ENCODE results near the gene ZNF593. TPM values are rescaled to one million over a fixed set of nuclear protein-coding genes. Genes with fewer than 3 reads are reported as not detected.

The ZNF593 gene
- polyA plus RNA-seq, 1 donor, result 21.5 TPM

DNA sequence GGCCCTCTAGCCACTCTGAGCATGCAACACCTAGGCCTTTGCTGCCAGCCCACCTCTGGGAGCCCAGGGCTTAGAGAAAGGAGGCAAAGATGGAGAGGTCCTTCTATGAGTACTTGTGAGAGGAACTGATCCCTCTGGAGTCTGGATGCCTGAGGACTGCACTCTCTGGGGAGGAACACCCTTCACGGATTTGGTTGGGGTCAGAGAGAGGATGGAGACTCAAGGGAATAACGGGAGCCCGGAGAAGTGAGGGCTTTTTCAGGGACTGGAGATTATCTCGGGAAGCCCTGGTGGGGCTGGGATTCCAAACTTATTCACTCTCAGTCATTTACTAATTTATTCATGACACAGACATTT, 532 bp upstream of the ZNF593 start:
- DNase-seq (ENCODE audit: low read depth), result no peak

DNA sequence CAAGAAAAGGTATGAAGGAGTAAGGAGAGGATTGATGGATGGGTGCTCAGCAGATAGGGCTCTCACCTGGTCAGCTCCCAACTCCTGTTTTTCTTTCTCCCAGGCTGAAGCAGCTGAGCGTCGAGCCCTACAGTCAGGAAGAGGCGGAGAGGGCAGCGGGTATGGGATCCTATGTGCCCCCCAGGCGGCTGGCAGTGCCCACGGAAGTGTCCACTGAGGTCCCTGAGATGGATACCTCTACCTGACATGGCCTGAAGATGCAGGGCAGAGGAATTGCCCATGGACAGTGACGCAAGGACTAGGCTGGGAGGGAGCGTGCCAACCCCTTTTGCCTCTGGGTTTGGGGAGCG, 739 bp downstream of the ZNF593 start:
- no peak for DNase-seq (ENCODE audit: low read depth)

DNA sequence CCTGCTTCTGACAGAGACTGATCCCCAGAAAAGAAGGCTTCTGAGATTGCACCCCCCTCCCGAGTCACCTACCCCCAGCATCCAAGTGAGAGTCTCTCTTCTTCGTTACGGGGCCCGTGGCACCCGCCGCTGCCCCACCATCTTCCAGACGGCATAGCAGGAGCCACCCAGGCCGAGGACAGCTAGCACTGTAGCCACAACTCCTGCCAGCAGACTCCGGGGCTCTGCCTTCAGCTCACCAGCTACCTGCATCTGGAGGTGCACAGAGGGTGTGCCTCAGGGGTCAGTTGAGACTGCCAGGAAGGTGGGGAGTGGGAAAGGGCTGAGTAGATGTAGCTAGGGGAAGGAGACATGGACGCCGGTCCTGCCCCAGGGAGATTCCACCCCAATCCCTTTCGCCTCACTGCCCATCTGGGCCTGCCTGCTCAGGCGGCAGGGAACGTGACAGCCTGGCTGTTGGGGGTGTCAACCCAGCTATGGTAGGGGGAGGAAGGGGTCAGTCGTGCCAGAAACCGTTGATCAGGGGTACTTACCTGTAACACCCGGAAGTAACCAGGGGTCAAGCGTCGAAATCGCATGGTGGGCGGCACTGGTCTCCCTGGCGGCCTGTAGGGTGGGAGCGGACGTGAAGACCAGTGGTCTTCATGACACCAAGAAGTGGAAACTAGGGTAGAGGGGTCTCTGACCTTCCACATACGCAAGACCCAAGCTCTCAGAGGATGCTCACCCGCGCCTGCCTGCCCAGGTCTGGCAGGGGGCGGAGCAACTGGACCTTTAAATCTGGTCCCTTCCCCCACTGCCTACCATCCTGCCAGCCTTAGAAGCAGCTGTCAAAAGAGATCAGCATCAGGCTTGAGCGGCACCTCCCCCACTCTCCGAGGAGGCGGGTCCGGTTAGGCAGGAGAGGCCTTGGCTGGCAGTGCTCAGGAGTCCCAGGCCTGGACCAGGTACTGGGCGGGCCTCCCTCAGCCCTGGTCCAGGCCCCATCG, 1.7 kb downstream of the ZNF593 start, which contains the start of gene ZNF593OS:
Gene ZNF593OS (minus strand): TSS at position 749 of the 989 bp plus-strand sequence. CDS start 171 bp downstream, at position 578.
- DNase-seq (ENCODE audit: low read depth), result no peak

DNA sequence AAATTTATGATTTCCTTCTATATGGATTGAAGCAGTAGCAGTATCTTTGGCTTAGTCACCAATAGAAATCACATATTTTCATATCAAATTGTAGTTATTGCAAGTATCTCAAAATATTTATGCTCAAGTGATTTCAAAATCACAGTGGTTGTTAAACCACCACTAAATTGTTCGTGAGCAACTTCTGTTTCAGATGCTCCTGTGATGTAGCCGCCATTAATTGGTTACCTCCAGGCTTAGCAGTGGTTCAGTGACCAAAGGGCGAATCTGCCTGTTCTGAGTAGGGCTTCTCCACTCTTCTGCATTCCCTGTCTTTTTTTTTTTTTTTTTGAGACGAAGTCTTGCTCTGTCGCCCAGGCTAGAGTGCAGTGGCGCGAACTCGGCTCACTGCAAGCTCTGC, 5.6 kb downstream of the ZNF593 start:
- no peak for DNase-seq (ENCODE audit: low read depth)

DNA sequence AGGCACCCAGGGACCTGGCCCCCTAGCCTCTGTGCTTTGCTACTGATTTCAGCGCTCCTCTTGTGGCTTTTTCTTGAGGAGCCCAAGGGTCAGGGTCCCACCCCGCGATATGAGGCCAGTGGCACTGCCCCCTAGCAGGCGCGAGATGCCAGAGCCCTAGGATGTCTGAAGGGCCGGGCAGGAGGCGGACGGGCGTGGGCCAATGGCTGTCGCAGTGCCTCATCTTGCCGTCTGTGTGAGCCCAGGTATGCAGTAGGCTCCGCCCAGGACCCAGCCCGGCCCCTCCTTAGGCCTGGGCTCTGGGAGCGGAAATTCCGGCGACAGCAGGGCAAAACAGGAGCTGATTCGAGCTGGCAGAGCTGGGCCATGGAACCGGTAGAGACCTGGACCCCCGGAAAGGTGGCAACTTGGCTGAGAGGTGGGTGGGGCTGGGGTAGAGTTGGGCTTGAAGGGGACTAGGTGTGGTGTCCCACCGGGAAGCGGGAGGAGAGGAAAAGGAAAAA, 7.5 kb downstream of the ZNF593 start, which contains the start of gene CNKSR1:
Gene CNKSR1 (plus strand): TSS at position 310 of the 503 bp plus-strand sequence. CDS start 57 bp downstream, at position 367.
- no peak for DNase-seq (ENCODE audit: low read depth)

DNA sequence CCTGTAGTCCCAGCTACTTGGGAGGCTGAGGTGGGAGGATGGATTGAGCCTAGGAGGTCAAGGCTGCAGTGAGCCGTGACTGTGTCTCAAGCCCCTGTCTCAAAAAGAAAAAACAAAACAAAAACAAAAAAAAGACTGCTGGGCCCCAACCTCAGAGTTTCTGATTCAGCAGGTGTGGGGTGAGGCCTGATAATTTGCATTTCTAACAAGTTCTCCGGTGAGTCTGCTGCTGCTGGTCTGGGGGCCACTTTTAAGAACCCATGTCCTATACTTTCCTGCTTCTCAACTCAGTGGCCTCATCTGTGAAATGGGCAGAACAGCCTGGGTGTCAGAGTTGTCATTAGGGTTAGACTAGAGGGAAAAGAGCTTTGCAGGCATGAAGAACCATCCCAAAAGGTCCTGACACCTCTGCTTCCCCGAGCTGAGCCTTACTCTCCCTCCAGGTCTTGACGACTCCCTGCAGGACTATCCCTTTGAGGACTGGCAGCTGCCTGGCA, 10.3 kb downstream of the ZNF593 start:
- no peak for DNase-seq (ENCODE audit: low read depth)

DNA sequence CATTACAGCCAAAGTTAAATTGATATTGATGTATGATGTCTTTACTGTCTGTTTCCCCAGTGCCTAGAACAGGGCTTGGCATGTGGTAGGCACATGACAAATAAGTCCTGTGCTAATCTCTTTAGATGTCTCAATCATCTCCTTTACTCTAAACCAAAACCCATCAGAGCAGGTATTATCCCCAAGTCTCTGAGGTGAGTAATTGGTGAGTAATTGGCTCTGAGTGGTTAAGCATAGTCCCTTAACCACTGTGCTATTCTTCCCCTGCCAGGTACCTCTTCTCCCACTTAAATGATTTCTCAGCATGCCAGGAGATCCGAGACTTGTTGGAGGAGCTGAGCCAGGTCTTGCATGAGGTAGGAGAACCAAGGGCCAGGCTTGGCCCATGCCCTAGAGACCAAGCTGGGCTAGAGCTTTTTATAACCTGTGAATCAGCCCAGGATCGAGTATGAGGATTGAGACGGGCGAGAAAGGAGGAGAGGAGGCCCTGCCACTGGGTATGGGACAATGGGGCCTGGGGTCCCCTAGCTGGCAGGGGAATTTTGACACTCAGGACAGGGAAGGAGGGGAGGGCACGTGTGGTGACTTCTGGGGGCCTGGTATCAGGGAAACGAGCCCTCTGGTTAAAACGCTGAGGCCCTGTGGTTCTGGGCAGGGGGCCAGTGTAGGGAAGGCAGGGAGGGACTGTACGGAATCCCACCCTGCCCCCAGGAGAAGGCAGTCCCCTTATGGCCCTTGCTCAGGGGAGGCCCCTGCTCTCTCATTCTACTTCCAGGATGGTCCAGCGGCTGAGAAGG, 12.1 kb downstream of the ZNF593 start:
- no peak for DNase-seq (ENCODE audit: low read depth)

DNA sequence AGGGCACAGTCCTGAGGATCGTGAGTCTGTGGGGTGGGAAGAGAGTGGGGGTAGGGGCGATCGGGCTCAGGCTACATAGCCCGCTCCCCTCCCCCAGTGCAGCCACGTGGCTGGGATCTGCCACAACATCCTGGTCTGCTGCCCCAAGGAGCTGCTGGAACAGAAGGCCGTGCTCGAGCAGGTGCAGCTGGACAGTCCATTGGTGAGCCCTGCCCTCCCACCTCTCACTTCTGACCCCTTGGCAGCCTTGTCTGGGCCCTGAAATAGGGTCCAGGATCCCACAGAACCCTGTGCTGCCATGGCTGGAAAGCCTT, 12.6 kb downstream of the ZNF593 start:
- DNase-seq (ENCODE audit: low read depth), result no peak

DNA sequence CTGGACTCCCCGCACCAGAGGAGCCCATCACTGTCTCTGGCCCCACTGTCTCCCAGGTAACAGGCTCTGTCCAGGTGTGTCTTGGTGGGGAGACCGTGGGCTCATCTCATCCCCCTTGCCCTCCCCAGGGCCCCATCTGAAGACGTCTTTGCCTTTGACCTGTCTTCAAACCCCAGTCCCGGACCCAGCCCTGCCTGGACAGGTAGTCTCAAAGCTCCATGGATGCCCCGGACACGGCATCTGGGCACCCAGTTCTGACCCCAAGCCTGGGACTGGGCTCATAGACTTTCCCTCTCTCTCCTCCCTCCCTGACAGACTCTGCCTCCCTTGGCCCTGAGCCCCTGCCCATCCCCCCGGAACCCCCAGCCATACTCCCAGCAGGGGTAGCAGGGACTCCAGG, 14.4 kb downstream of the ZNF593 start:
- no peak for DNase-seq (ENCODE audit: low read depth)

DNA sequence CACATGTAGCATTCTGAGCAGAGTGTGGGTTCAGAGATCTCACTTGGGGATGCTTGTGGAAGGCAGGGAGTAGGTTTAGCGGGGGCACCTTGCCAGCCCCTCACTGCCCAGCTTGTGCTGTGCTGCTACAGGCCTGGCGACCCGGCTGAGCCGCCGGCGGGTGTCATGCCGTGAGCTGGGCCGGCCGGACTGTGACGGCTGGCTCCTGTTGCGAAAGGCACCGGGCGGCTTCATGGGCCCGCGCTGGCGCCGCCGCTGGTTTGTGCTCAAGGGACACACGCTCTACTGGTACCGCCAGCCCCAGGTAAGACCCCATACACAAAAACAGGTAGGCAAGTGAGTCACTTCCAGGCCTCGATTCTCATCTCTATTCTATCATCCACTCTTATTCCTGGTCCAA, 15.2 kb downstream of the ZNF593 start:
- DNase-seq (ENCODE audit: low read depth), result no peak

DNA sequence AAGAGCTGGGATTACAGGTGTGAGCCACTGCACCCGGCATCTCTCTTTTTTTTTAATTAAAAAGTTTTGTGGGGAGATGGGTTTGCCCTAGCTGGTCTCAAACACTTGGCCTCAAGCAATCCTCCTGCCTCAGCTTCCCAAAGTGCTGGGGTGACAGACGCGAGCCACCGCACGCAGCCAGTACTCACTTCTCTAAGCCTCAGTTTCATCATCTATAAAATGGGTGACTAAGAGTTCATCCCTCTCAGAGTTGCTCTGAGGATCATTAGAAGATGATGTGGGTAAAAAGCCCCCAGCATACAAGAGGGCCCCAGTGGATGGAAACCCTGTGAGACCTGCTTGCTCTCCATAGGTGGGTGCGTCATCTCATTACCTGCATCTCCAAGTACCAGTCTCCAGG, 18.2 kb downstream of the ZNF593 start:
- no peak for DNase-seq (ENCODE audit: low read depth)

DNA sequence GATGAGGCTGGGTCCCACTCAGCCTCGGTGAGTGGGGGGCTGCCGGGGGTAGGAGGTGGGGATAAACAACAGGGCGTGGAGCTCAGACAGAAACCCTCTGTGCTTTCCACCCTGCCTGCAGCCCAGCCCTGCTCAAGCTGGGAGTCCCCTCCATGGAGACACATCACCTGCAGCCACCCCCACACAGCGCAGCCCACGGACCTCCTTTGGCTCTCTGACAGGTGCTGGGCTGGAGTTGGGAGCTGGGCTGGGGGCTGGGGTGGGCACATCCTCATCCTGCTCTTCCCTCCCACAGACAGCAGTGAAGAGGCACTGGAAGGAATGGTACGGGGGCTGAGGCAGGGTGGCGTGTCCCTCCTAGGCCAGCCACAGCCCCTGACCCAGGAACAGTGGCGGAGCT, 18.8 kb downstream of the ZNF593 start:
- no peak for DNase-seq (ENCODE audit: low read depth)

DNA sequence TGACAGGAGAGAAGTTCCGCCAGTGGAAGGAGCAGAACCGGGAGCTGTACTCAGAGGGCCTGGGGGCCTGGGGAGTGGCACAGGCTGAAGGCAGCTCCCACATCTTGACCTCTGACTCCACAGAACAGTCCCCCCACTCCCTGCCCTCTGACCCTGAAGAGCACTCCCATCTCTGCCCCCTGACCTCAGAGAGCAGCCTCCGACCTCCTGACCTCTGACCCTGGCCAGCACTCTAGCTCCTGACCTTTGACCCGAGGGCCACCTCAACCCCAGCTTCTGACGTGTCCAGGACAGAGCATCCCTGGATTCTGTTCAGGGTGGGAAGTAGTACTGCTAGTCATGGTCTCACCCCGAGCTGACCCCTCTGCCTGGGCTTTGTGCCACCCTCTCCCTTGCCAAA, 19.6 kb downstream of the ZNF593 start:
- DNase-seq (ENCODE audit: low read depth), result no peak

DNA sequence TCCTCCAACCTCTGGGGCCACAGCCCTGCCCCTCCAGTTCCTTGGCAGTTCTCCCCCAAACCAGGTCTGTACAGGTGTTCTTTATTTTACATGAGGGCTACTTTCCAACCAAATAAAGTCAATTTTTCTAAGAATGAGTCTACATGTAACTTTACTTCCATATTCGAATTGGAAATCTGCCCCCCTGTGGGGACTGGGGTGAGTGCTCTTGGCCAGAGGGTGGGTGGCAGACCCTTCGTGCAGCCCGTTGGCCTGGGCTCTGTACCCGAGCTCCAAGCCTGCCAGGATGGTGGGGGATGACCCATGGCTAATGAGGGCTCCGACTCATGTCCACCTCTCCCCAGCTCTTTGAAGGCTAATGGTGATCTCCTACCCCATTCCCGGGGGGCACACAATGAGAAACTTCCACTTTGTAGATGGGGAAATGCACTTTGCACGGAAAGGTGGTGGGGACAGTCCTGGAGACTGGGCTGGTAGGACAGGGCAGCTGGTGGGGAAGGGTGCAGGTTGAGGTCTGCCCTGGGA, 20.1 kb downstream of the ZNF593 start:
- DNase-seq (ENCODE audit: low read depth), result no peak

DNA sequence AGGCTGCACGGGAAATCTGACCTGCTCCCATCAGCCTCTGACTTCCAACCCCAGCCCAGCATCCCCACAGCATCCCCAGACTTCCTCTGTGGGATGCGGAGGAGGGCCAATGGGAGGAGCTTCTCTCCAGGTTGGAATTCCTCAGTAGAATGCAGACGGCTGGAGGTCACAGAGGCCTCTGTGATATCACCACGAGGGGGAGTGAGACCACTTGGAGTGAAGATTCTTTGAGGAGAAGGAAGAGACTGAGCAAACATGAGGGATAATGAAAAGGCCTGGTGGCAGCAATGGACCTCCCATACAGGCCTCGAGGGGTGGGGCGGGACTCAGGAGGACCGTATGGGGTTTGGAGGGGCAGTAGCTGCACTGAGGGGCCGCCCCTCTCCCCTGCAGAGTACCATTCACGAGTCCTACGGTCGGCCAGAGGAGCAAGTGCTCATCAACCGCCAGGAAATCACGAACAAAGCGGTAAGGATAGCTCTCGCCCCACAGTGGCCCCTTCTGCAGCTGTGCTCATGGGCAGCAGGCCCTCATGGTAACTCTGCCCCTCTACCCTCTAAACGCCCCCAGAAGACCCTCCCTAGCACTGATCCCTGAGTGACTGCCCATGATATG, 20.8 kb downstream of the ZNF593 start, which contains the start of gene CATSPER4:
Gene CATSPER4 (plus strand): TSS at position 230 of the 615 bp plus-strand sequence. CDS start 26 bp downstream, at position 256.
- DNase-seq (ENCODE audit: low read depth), result no peak

DNA sequence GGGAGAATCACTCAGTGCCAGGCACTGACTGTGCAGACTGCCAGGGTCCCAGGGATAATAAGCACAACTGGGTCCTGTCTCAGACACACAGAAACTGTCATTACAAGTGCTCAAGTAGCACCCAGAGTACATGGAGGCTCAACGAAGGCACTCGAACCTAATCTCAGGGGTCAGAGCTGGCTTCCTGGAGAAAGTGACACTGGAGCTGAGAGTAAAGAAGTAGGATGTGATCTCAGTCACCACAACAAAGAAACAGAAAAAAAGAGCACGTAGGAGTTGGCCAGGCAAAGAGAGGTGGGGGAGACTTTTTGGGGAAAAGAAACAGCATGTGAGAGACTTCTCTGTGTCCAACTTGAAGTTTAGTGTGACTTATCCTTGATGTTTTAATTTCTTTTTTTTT, 22.0 kb downstream of the ZNF593 start:
- no peak for DNase-seq (ENCODE audit: low read depth)

DNA sequence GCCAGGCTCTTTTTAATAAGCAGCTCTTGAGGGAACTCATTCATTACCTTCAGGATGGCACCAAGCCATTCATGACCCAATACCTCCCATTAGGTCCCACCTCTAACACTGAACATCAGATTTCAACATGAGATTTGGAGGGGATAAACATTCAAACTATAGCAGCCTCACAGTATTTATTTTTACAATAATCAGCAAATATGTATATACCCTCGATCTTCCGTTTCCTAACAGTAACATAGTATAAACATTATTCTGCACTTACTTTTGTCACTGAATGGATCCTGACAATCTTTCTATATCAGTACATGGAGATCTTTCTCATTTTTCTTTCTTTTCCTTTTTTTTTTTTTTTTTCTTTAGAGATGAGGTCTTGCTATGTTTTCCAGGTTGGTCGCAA, 26.1 kb downstream of the ZNF593 start:
- no peak for DNase-seq (ENCODE audit: low read depth)

DNA sequence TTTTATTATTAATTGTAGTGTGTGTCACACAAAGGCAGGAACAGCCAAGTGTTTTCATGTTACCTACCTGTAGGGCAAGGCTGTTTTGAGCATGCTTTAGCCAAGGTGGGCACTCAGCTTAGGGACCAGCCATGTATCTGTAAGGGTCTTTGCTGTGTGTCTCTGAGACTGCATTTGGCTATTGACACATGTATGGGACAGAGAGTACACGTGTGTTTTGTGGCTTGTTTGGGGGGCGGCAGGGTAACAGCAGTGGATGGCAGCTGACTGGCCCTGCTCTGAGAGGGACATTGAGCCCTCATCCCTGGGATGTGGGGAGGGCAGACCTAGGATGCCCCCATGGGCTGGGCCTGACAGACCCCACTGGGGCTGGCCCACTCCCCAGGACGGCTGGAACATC, 27.6 kb downstream of the ZNF593 start:
- no peak for DNase-seq (ENCODE audit: low read depth)

DNA sequence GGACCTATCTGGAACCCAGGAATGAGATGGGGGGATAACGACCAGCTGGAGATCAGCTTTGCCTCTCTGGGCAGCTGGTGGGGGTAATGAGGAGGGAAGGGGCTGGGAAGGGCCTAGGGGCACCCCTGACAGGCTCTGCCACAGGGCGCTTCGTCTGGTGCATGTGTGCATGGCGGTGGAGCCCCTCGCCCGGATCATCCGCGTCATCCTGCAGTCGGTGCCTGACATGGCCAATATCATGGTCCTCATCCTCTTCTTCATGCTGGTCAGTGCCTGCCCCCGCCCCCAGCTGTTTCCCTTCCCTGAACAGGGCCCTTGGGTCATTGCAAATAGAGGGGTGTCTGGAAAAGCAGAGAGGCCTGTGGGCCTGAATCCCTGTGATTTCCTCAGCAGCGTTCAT, 28.1 kb downstream of the ZNF593 start:
- DNase-seq (ENCODE audit: low read depth), result no peak

DNA sequence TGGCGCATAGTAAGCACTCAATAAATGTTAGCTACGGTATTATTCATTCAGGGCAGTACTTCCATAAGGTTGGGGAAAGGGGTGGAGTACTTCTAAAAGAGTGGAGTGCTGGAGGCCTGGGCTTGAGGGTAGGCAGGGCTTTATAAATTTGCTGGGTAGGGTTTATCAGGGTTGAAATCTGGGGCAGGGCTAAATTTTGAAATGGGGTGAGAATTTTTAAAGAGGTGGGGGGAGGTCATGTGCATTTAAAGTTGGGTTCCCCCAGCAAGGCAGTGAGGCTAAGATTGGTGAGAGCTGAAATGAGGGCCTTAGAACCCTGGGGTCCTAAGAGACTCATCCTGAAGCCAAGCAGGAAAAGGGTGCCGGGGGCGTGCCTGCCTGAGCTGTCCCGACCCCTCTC, 30.7 kb downstream of the ZNF593 start:
- no peak for DNase-seq (ENCODE audit: low read depth)

DNA sequence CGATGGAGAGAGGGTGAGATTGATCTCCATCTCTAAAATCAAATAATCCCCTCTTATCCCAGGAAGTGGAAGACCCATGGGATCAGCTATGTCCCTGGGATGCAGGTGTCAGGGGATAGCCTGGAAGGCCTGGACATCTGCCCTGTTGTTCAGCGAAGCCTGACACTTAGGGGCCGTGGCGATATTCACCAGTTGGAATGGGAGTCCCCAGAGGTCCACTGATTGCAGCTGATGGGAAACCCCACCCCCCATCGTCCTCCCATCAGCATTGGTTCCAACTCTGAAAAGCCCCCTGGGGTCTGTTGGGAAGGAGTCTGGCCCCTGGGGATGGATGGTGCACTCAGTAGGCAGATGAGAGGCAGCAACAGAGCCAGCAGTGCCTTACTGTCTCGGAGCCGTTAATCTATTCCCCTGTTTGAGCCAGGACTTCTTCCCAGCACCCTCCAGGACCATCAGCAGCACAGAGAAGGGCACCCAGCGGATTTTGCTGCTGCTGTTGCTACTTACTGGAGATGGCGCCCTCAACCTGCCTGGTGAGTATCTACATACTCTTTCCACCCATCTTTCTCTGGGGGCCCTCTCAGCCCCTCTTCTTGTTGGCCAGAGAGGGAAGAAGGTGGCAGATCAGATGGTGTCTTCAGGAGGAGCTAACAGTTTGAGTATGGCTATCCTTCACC, 34.1 kb downstream of the ZNF593 start:
- no peak for DNase-seq (ENCODE audit: low read depth)

Data from forelimb muscle (tissue), 1 donor.